ENCODE results near the gene LYRM1. TPM values are rescaled to one million over a fixed set of nuclear protein-coding genes. Genes with fewer than 3 reads are reported as not detected.

Gene LYRM1
- total and polyA plus RNA-seq, 12 donors, result 37.4 to 69.4 (median 53.4) TPM

- WGBS, 2 donors, result 82 to 87% methylated on average over 5 of the region's 5 CpGs
- ATAC-seq (no peak), DNase-seq (no peak)
- H3K27me3 ChIP-seq, result no peaks in the 10 kb centered on the region
- intact Hi-C loops (cut with DNase I), result loop anchor here in 2 of 10 donors (10.0 kb wide), 1 partner anchor 144 kb away; no protein-coding TSS in a partner anchor
- peak overlapping the region in 5 of 10 donors; percentile 72 to 84 (median 76) for H3K27ac ChIP-seq
- H3K9me3 ChIP-seq, result no peaks in the 10 kb centered on the region
- peaks cover 0 to 23% (median 7%) of the 10 kb centered on the region in 9 donors for H3K4me1 ChIP-seq
- TF ChIP-seq CTCF (IDR thresholded peaks at IDR 0.05), result no peak
- no peak overlapping the region for H3K4me3 ChIP-seq
- H3K36me3 ChIP-seq, result no peaks in the 10 kb centered on the region
Measured at GRCh38 chr16:20931066-20931600, 30.6 kb downstream of the LYRM1 start.

- intact Hi-C loops (cut with DNase I), result loop anchor here in 2 of 10 donors (10.0 kb wide), 1 partner anchor 141 kb away; no protein-coding TSS in a partner anchor
- no peak for TF ChIP-seq CTCF (IDR thresholded peaks at IDR 0.05)
- Histone ChIP-seq H3K27ac (no peak overlapping the region), H3K4me1 (peaks cover 0 to 23% (median 7%) of the 10 kb centered on the region in 9 donors), H3K36me3 (no peaks in the 10 kb centered on the region), H3K4me3 (no peak overlapping the region), H3K27me3 (no peaks in the 10 kb centered on the region), H3K9me3 (no peaks in the 10 kb centered on the region)
- ATAC-seq (no peak), DNase-seq (no peak)
Measured at GRCh38 chr16:20933589-20933988, 33.0 kb downstream of the LYRM1 start.

GRCh38 chr16:20937736-20938135 lies 37.2 kb downstream of the LYRM1 start:
- ATAC-seq (no peak), DNase-seq (no peak)
- intact Hi-C loops (cut with DNase I), result loop anchor here in 2 of 10 donors (10.0 kb wide), 1 partner anchor 137 kb away; no protein-coding TSS in a partner anchor
- no peaks in the 10 kb centered on the region for H3K9me3 ChIP-seq
- H3K27me3 ChIP-seq, result no peaks in the 10 kb centered on the region
- H3K27ac ChIP-seq, result no peak overlapping the region
- TF ChIP-seq CTCF (IDR thresholded peaks at IDR 0.05), result no peak
- WGBS, 2 donors, result 90% methylated on average over 6 of the region's 6 CpGs
- H3K4me1 ChIP-seq, result peaks cover 0 to 4% (median 0%) of the 10 kb centered on the region in 9 donors
- H3K36me3 ChIP-seq, result no peaks in the 10 kb centered on the region
- no peak overlapping the region for H3K4me3 ChIP-seq

GRCh38 chr16:20938426-20938825 lies 37.9 kb downstream of the LYRM1 start:
- TF ChIP-seq CTCF (IDR thresholded peaks at IDR 0.05), result no peak
- Histone ChIP-seq H3K36me3 (no peaks in the 10 kb centered on the region), H3K27me3 (no peaks in the 10 kb centered on the region), H3K27ac (no peak overlapping the region), H3K4me3 (no peak overlapping the region), H3K9me3 (no peaks in the 10 kb centered on the region), H3K4me1 (peaks cover 0 to 6% (median 0%) of the 10 kb centered on the region in 9 donors)
- no peak for DNase-seq
- 52 to 72% methylated on average over 2 of the region's 2 CpGs for WGBS, 2 donors
- ATAC-seq, result no peak
- intact Hi-C loops (cut with DNase I), result loop anchor here in 2 of 10 donors (10.0 kb wide), 1 partner anchor 136 kb away; no protein-coding TSS in a partner anchor

Data from heart right ventricle (tissue), 16 donors.